ENCODE measurements around the gene SCAF8.

DNA sequence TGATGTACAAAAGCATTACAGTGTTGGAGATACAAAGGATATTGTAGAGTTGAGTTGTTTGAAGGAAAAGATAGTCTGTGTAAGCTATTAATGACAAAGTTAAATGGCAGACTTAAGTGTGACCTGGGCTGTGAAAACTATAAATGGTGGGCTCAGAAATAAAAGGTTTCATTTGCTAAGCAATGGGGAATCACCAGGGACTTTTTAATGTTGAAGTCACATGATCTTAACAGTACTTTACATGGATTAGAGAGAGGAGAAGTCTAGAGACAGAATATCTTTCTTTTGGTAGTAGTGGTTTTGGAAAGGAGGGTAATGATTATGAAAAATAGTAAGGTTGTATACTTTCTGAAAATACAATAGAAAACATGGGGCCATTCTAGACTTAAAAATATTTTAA, 67.1 kb downstream of the SCAF8 start:
- TF ChIP-seq, protein P1, sequence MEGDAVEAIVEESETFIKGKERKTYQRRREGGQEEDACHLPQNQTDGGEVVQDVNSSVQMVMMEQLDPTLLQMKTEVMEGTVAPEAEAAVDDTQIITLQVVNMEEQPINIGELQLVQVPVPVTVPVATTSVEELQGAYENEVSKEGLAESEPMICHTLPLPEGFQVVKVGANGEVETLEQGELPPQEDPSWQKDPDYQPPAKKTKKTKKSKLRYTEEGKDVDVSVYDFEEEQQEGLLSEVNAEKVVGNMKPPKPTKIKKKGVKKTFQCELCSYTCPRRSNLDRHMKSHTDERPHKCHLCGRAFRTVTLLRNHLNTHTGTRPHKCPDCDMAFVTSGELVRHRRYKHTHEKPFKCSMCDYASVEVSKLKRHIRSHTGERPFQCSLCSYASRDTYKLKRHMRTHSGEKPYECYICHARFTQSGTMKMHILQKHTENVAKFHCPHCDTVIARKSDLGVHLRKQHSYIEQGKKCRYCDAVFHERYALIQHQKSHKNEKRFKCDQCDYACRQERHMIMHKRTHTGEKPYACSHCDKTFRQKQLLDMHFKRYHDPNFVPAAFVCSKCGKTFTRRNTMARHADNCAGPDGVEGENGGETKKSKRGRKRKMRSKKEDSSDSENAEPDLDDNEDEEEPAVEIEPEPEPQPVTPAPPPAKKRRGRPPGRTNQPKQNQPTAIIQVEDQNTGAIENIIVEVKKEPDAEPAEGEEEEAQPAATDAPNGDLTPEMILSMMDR (IDR thresholded peaks at IDR 0.05): no peak
- no peak for TF ChIP-seq POLR2A (IDR thresholded peaks at IDR 0.05)
